HEK293T (cell line): ENCODE measurements around the gene TNIP2.

ENCODE experiments used
- CTCF ChIA-PET: fragments of 350-600 bp; formaldehyde crosslinking; extraction: SDS; loops from one replicate; lab custom pipeline; 2021; ENCODE audit warnings: antibody characterized with exemption, inconsistent platforms; lab: Yijun Ruan, JAX
- POLR2A ChIA-PET: fragments of 350-600 bp; formaldehyde crosslinking; extraction: SDS; loops from one replicate; lab custom pipeline; 2020; ENCODE audit warnings: antibody characterized with exemption, inconsistent platforms; lab: Yijun Ruan, JAX
- DNase-seq: peaks from one replicate; pipeline ENCODE4 v3.0.0; 2012; ENCODE audit warnings: mixed read lengths; ENCODE audit errors: extremely low spot score
- ARNT ChIP-seq: fragments of 450-650 bp; IDR thresholded peaks from 2 replicates; pipeline ENCODE4 v1.6.1; 2017; ENCODE audit warnings: mild to moderate bottlenecking
- BHLHE40 ChIP-seq: fragments of 450-650 bp; IDR thresholded peaks from 2 replicates; pipeline ENCODE4 v1.6.1; 2016; ENCODE audit warnings: mild to moderate bottlenecking, moderate library complexity, borderline replicate concordance
- CTBP1 ChIP-seq: fragments of 450-650 bp; IDR thresholded peaks from 2 replicates; pipeline ENCODE4 v1.6.1; 2016; ENCODE audit warnings: borderline replicate concordance
- ELF4 ChIP-seq: fragments of 450-650 bp; IDR thresholded peaks from 2 replicates; pipeline ENCODE4 v1.6.1; 2017; ENCODE audit warnings: antibody characterized with exemption
- FOXA1 ChIP-seq: fragments of 450-650 bp; IDR thresholded peaks from 2 replicates; pipeline ENCODE4 v1.6.1; 2016; ENCODE audit warnings: mild to moderate bottlenecking
- FOXK2 ChIP-seq: fragments of 450-650 bp; IDR thresholded peaks from 2 replicates; pipeline ENCODE4 v1.6.1; 2016; ENCODE audit warnings: mild to moderate bottlenecking
- FOXM1 ChIP-seq: fragments of 450-650 bp; IDR thresholded peaks from 2 replicates; pipeline ENCODE4 v1.6.1; 2017; ENCODE audit warnings: mild to moderate bottlenecking, borderline replicate concordance
- HDGF ChIP-seq: fragments of 450-650 bp; IDR thresholded peaks from 2 replicates; pipeline ENCODE4 v1.6.1; 2017; ENCODE audit warnings: antibody characterized with exemption, borderline replicate concordance
- L3MBTL2 ChIP-seq: fragments of 450-650 bp; conservative IDR thresholded peaks from 2 replicates; pipeline ENCODE4 v1.6.1; 2016; ENCODE audit warnings: mild to moderate bottlenecking
- LEF1 ChIP-seq: fragments of 450-650 bp; IDR thresholded peaks from 2 replicates; pipeline ENCODE4 v1.6.1; 2017; ENCODE audit warnings: mild to moderate bottlenecking, borderline replicate concordance
- NFRKB ChIP-seq: fragments of 450-650 bp; IDR thresholded peaks from 2 replicates; pipeline ENCODE4 v1.6.1; 2016; ENCODE audit warnings: mild to moderate bottlenecking, moderate library complexity
- PKNOX1 ChIP-seq: fragments of 450-650 bp; IDR thresholded peaks from 2 replicates; pipeline ENCODE4 v1.6.1; 2016
- SP1 ChIP-seq: fragments of 450-650 bp; IDR thresholded peaks from 2 replicates; pipeline ENCODE4 v1.6.1; 2017
- SUZ12 ChIP-seq: fragments of 450-650 bp; IDR thresholded peaks from 2 replicates; pipeline ENCODE4 v1.6.1; 2016; ENCODE audit warnings: mild to moderate bottlenecking
- TARDBP ChIP-seq: fragments of 450-650 bp; IDR thresholded peaks from 2 replicates; pipeline ENCODE4 v1.6.1; 2016
- ZNF384 ChIP-seq: fragments of 450-650 bp; IDR thresholded peaks from 2 replicates; pipeline ENCODE4 v1.6.1; 2016

The TNIP2 gene

GRCh38 chr4:2698951-2699505 is 57.1 kb downstream of the TNIP2 start:
- ChIA-PET CTCF (no interaction called here), POLR2A (no interaction called here)
- DNase-seq = no peak
- no peak for TF ChIP-seq ELF4

- POLR2A ChIA-PET = no interaction called here
- CTCF ChIA-PET = no interaction called here
- DNase-seq = no peak
- TF ChIP-seq BHLHE40 = no peak
Measured at GRCh38 chr4:2698504-2698903, 57.6 kb downstream of the TNIP2 start.

- ChIA-PET POLR2A (no interaction called here), CTCF (no interaction called here)
- TF ChIP-seq LEF1 = no peak
- DNase-seq = no peak
Measured at GRCh38 chr4:2697995-2698414, 58.1 kb downstream of the TNIP2 start.

GRCh38 chr4:2696423-2696822 is 59.7 kb downstream of the TNIP2 start:
- no peak for TF ChIP-seq ELF4
- no peak for TF ChIP-seq L3MBTL2
- no peak for TF ChIP-seq FOXM1
- no peak for TF ChIP-seq CTBP1
- no peak for TF ChIP-seq ZNF384
- TF ChIP-seq HDGF = no peak
- no peak for TF ChIP-seq PKNOX1
- TF ChIP-seq FOXK2 = no peak
- TF ChIP-seq NFRKB = no peak
- no peak for TF ChIP-seq SUZ12
- TF ChIP-seq LEF1 = no peak
- no peak for TF ChIP-seq FOXA1
- no peak for DNase-seq
- ChIA-PET POLR2A (no interaction called here), CTCF (no interaction called here)

- CTCF ChIA-PET = no interaction called here
- POLR2A ChIA-PET = no interaction called here
- no peak for DNase-seq
Measured at GRCh38 chr4:2695346-2696060, 60.6 kb downstream of the TNIP2 start.

GRCh38 chr4:2694691-2695090 is 61.4 kb downstream of the TNIP2 start:
- DNase-seq = no peak
- CTCF ChIA-PET = no interaction called here

More at GRCh38 chr4:2695346-2696060, 60.6 kb downstream of the TNIP2 start:
- TF ChIP-seq HDGF (no peak), PKNOX1 (no peak), NFRKB (no peak), FOXM1 (no peak), ELF4 (no peak), FOXK2 (no peak), BHLHE40 (no peak), LEF1 (no peak), CTBP1 (no peak), ZNF384 (no peak), TARDBP (no peak), SP1 (no peak), L3MBTL2 (no peak), FOXA1 (no peak), SUZ12 (no peak), ARNT (no peak)

GRCh38 chr4:2691952-2692435 is 64.1 kb downstream of the TNIP2 start:
- CTCF ChIA-PET = interaction anchor here (0.9 kb wide), 1 partner anchor 11 kb away, joined by 3 read pairs; no protein-coding TSS in a partner anchor
- DNase-seq = no peak
- TF ChIP-seq NFRKB (no peak), PKNOX1 (no peak), ELF4 (no peak), CTBP1 (no peak), ARNT (no peak), TARDBP (no peak)
- POLR2A ChIA-PET = no interaction called here

More at GRCh38 chr4:2694691-2695090, 61.4 kb downstream of the TNIP2 start:
- POLR2A ChIA-PET = no interaction called here
- TF ChIP-seq SUZ12 = no peak
- no peak for TF ChIP-seq FOXA1
- no peak for TF ChIP-seq ELF4
- TF ChIP-seq ZNF384 = no peak
- TF ChIP-seq FOXK2 = no peak
- no peak for TF ChIP-seq ARNT
- no peak for TF ChIP-seq NFRKB
- TF ChIP-seq LEF1 = no peak
- no peak for TF ChIP-seq BHLHE40
- no peak for TF ChIP-seq FOXM1
- TF ChIP-seq SP1 = no peak
- TF ChIP-seq L3MBTL2 = no peak
